Measurements from ENCODE around the gene PEG3. TPM values are rescaled to one million over a fixed set of nuclear protein-coding genes. Genes with fewer than 3 reads are reported as not detected.
A peak's percentile ranks its signal among the peaks of the same experiment; 100 is the strongest.
"Not testable (repeated sequence)": the region's sequence is repeated elsewhere in the genome, so short reads cannot be mapped to it uniquely, and the experiment has no call there.

Gene PEG3
- total and polyA plus RNA-seq, 12 donors: 1.8 to 10.3 (median 7.5) TPM

GRCh38 chr19:56864443-56865125 lies 24.1 kb upstream of the PEG3 start:
- DNase-seq (peak in 1 of 2 donors; percentile 29), ATAC-seq (peak in 2 of 8 donors; percentile 25 to 30)
- H3K4me1 ChIP-seq: no peaks in the 10 kb centered on the region
- peaks cover 0 to 52% (median 0%) of the 10 kb centered on the region in 11 donors for H3K9me3 ChIP-seq
- peaks cover 0 to 19% (median 11%) of the 10 kb centered on the region in 7 donors for H3K27me3 ChIP-seq
- H3K4me3 ChIP-seq: peak overlapping the region in 1 of 10 donors; percentile 2
- no peaks in the 10 kb centered on the region for H3K36me3 ChIP-seq
- TF ChIP-seq CTCF (IDR thresholded peaks at IDR 0.05): no peak
- intact Hi-C loops (cut with DNase I): no loop called here
- H3K27ac ChIP-seq: no peak overlapping the region
- 38 to 52% methylated on average over 50 of the region's 50 CpGs for WGBS, 2 donors

GRCh38 chr19:56862741-56863140 lies 22.2 kb upstream of the PEG3 start:
- intact Hi-C loops (cut with DNase I): no loop called here
- no peak for ATAC-seq

GRCh38 chr19:56860409-56860808 lies 19.9 kb upstream of the PEG3 start:
- Histone ChIP-seq H3K9me3 (peaks cover 0 to 24% (median 0%) of the 10 kb centered on the region in 11 donors), H3K27me3 (peaks cover 0 to 35% (median 16%) of the 10 kb centered on the region in 7 donors)
- H3K27ac ChIP-seq; intact Hi-C loops (cut with DNase I); ATAC-seq; H3K4me1 ChIP-seq; DNase-seq; H3K4me3 ChIP-seq; H3K36me3 ChIP-seq: not testable (repeated sequence)
- 91 to 95% methylated on average over 10 of the region's 10 CpGs for WGBS, 2 donors

More at GRCh38 chr19:56862741-56863140, 22.2 kb upstream of the PEG3 start:
- DNase-seq: no peak
- Histone ChIP-seq H3K9me3 (peaks cover 0 to 40% (median 0%) of the 10 kb centered on the region in 11 donors), H3K27ac (no peak overlapping the region), H3K4me1 (no peaks in the 10 kb centered on the region), H3K4me3 (no peak overlapping the region), H3K27me3 (peaks cover 0 to 29% (median 13%) of the 10 kb centered on the region in 7 donors), H3K36me3 (no peaks in the 10 kb centered on the region)
- no peak for TF ChIP-seq CTCF (IDR thresholded peaks at IDR 0.05)
- WGBS, 2 donors: 88 to 93% methylated on average over 4 of the region's 4 CpGs

- intact Hi-C loops (cut with DNase I): no loop called here
- peaks cover 0 to 31% (median 5%) of the 10 kb centered on the region in 7 donors for H3K27me3 ChIP-seq
- ATAC-seq (no peak), DNase-seq (no peak)
- no peak overlapping the region for H3K27ac ChIP-seq
- H3K9me3 ChIP-seq: peaks cover 0 to 20% (median 0%) of the 10 kb centered on the region in 11 donors
- H3K36me3 ChIP-seq: no peaks in the 10 kb centered on the region
- no peak for TF ChIP-seq CTCF (IDR thresholded peaks at IDR 0.05)
- H3K4me3 ChIP-seq: no peak overlapping the region
- WGBS, 2 donors: 76 to 82% methylated on average over 4 of the region's 4 CpGs
- H3K4me1 ChIP-seq: no peaks in the 10 kb centered on the region
Observed at GRCh38 chr19:56858026-56858425, 17.5 kb upstream of the PEG3 start.

GRCh38 chr19:56856822-56857221 lies 16.3 kb upstream of the PEG3 start:
- no peak overlapping the region for H3K4me3 ChIP-seq
- WGBS, 2 donors: 89 to 94% methylated on average over 3 of the region's 3 CpGs
- intact Hi-C loops (cut with DNase I): no loop called here
- no peaks in the 10 kb centered on the region for H3K36me3 ChIP-seq
- H3K4me1 ChIP-seq: no peaks in the 10 kb centered on the region
- TF ChIP-seq CTCF (IDR thresholded peaks at IDR 0.05): no peak
- ATAC-seq (no peak), DNase-seq (no peak)
- peaks cover 0 to 15% (median 0%) of the 10 kb centered on the region in 11 donors for H3K9me3 ChIP-seq
- H3K27me3 ChIP-seq: peaks cover 0 to 31% (median 5%) of the 10 kb centered on the region in 7 donors
- H3K27ac ChIP-seq: no peak overlapping the region

- H3K9me3 ChIP-seq: peaks cover 0 to 15% (median 0%) of the 10 kb centered on the region in 11 donors
- 86 to 88% methylated on average over 2 of the region's 2 CpGs for WGBS, 2 donors
- peaks cover 0 to 31% (median 1%) of the 10 kb centered on the region in 7 donors for H3K27me3 ChIP-seq
- H3K27ac ChIP-seq; DNase-seq; H3K4me3 ChIP-seq; H3K4me1 ChIP-seq; ATAC-seq; intact Hi-C loops (cut with DNase I); H3K36me3 ChIP-seq: not testable (repeated sequence)
Observed at GRCh38 chr19:56852361-56852760, 11.8 kb upstream of the PEG3 start.

All from heart right ventricle (tissue), 16 donors.